Right kidney (tissue), 1 donor: ENCODE measurements around the gene MEGF10.

Source experiments
- DNase-seq: peaks from one replicate; pipeline ENCODE4 v3.0.0-alpha.2; 2016

The MEGF10 gene

DNA sequence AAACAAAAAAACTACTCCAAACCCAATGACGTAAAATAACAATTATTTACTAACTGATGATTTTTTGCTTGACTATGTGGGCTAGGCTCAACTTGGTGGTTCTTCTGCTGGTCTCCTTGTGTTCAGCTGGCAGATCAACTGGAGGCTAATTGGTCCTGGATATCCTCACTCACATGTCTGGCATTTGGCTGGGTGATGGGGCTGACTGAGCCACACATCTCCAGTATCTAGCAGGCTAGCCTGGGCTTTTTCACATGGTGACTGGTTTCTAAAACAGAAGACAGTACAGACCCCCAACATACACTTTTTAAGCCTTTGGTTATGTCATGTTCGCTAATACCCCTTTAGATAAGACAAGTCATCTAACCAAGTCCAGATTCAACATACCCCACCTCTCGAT, 122.1 kb downstream of the MEGF10 start:
- no peak for DNase-seq

DNA sequence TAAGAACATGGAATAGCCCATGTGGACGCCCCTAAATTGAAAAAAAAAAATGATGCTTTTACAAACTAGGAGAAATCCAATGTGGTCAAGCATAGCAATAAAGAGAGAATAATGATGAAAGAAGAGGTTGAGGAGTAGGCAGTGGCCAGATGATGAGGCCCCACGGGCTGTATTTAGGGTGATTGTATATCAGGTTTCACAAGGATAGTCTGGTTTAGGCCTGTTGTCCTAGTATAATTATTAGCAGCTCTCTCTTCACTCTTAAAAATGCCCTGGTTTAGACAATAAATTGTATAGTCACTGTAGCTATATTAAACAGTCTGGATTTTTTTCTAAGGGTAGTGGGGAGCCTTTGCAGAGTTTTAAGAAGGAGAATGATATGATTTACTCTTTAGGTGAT, 124.4 kb downstream of the MEGF10 start:
- no peak for DNase-seq

DNA sequence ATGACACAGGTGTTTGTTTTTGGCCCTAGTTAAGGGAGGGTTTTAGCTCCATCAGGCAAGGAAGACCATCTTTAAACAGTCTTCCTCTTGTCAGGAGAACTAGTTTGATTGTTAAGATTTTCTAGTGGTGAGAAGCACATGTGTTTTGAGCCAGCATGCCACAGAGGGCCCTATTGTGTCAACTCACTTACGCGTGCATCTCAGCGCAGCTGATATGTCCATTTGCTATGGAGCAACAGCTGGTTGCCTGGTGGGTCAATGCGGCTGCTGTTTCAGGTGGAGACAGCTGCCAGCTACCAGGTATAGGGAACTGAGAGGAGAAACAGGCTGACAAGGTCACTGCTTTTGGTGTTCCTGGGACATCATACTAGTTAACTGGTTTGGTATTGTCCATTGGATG, 126.3 kb downstream of the MEGF10 start:
- DNase-seq, result no peak

DNA sequence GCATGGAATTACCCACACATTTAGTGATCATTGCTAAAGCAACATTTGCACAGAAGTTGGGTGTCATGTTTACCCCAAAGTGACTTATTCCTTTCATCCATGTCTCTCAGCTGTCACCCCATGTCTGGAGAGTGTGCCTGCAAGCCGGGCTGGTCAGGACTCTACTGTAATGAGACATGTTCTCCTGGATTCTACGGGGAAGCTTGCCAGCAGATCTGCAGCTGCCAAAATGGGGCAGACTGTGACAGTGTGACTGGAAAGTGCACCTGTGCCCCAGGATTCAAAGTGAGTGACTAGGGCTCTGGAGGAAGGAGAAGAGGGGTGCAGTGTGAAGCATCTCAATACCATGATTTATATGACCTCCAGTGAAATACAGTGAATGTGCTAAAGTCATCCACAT, 126.9 kb downstream of the MEGF10 start:
- DNase-seq, result no peak

DNA sequence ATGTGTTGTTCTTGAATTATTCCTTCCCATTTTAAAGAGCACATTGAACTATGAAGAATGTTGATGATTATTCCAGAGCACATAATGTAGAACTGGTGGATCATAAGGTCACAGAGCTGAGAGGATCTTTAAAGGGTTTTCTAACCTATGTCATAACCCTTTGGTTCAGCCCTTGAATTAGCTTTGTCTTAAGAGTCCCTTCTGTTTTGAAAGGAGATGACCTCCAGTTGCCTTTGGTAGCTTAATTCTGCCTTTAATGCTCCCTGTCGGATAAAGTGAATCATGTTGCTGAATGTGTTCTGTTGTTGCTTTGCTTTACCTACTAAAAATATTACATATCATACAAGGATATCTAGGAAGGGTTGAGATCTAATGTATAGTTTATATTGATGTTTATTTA, 127.8 kb downstream of the MEGF10 start:
- DNase-seq, result no peak

DNA sequence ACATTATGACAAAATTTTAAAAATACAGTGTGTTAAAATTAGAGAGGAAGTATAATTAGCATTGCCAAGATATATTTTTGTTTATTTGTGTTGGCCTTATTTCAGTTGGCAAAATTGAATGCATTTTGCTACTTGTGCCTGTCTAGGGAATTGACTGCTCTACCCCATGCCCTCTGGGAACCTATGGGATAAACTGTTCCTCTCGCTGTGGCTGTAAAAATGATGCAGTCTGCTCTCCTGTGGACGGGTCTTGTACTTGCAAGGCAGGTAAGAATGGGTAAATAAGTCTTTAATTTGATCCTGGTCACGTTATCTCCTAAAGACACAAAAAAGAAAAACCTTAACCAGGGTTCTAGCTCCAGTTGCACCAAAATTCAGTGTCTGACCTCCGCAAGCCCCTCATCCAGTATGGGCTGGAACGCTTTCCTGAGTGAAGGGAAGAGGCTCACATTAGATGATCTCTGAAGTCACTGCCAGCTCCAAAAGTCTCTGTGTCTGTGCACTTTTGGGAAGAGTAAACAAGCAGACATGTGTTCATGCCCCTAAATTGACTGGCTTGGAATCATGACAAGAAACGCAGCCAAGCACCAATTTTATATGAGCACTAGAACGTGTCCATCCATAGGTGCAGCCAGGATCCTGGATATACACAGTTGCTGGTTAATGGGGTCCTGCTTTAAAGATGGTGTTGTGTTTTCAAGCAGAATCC, 128.5 kb downstream of the MEGF10 start:
- DNase-seq, result no peak

DNA sequence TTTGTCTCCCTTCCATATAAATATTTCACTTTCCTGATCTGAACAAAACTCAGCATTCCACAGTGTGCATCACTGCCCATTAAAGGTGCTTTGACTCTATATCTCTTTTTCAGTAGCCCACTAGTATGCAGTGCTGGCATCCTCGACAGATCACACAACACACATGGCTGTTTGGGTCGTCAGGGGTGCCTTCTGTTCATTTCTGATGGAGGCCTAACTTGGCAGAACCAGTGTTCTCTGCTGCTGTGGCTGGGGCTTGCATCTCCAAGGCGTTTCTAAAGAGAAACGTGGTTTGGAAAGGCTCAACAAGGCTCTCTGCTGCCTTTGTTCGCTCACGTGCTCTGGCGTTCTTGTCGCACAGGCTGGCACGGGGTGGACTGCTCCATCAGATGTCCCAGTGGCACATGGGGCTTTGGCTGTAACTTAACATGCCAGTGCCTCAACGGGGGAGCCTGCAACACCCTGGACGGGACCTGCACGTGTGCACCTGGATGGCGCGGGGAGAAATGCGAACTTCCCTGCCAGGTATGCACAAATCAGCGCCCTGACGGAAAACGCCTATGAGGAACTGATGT, 129.2 kb downstream of the MEGF10 start:
- DNase-seq, result no peak

DNA sequence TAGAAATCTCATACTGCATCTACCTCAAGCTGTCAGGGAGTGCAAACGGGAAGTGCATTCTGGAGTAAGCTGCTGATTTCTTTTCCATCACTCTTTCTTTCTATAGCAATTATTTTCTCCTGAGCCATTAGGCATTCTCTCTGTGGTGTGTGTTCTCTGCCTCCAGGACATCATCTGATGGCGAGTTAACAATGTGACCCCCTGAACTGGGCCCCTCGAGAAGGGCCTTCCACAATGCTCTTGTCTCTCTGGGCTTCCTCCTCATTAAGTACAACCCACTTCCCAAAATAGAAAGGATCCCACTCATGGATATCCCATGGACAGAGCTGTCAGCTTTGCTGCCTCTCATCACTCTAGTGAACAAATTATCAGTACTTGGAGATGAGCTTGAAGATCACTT, 130.2 kb downstream of the MEGF10 start:
- no peak for DNase-seq

DNA sequence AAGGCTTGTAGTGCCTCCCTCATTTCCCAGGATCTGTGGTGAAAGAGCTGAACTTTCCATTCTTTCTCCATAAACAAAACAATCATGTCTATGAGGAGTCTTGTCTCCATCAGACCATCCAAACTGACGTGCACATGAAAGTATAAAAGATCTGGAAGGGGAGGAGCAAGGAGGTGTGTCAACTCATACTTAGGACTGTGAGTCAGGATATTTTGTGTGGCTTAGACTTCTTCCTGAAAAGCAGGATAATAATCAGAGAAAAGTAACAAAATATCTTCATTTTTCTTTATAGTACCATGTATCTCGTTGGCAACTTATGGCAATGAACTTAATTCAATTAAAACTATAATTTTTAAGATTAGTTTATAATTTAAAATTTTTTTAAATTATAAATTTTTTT, 130.9 kb downstream of the MEGF10 start:
- no peak for DNase-seq

DNA sequence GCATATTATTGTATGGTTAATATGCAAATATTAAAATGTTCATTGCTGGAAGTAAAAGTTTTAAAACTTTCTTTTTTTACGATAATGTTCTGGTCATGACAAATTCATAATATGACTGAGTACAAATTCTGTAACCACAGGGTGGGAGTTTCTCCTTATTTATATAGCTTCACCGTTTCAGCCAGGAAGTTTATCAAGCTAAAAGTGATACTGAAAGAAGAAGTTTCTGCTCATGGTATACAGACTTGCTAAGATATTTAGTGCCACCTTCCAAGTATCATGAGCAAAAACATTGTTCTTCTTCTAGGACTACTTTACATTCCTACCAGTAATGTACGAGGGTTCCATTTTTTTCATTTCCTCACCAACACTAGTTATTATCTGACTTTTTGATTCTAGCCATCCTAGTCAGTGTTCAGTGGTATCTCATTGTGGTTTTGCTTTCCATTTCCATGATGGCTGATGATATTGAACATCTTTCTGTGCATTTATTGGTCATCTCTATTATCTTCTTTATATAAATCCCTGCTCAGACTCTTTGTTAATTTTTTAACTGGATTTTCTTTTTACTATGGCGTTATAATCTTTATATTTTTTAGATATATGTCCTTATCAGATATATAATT, 132.7 kb downstream of the MEGF10 start:
- DNase-seq, result no peak

DNA sequence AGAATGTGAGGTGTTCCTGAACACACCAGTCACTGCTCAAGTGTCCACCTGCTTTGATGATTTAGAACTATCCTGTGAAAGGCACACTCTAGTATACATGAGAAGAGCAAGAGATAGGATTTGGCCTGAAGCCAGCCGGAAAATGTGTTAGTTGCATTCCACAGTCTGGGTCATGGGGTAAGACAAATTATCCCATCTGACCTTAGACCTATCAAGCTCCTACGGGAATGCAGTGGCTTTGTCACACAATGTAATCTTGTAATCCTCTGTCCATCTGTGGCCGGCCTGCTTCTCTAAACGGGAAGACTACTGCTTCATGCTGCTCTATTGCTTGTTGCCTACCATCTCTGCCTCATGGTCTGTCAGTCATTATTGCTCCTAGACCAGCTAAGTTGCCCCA, 134.4 kb downstream of the MEGF10 start:
- no peak for DNase-seq

DNA sequence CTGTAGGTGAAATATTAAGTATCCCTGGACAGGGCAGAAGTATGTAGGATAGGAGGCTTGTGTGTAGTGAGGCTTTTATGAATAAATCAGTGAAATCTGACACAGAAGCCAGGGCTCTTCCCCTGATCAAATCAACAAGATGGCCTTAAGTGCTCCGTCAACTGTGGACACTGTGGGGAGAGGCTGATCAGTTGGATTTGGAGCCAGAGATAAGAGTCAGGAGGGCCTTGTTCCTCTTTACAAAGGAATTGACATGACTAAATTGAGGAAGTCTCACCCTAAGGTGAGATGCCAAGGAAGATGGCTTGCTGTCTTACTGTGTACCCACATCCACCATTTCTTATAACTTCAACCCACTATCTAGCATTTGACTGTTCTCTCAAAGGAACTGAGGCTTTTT, 135.3 kb downstream of the MEGF10 start:
- no peak for DNase-seq

DNA sequence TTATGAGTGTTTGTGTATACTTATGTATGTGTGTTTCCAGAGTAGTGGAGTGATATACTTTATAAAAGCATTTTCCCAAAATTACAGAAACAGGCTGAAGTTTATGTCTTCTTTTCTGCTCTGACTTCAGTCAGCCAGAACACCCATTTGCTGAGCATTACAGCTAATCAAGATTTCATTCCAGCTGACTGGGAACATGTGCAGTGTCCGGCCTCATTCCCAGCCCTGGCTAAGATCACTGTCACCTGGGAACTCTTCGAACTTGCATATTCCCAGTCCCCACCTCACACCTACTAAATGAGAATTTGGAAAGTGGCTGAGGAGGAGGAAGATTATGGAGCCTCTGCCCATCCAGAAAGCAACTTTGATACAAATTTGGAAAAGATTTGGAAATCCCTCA, 136.1 kb downstream of the MEGF10 start:
- no peak for DNase-seq

DNA sequence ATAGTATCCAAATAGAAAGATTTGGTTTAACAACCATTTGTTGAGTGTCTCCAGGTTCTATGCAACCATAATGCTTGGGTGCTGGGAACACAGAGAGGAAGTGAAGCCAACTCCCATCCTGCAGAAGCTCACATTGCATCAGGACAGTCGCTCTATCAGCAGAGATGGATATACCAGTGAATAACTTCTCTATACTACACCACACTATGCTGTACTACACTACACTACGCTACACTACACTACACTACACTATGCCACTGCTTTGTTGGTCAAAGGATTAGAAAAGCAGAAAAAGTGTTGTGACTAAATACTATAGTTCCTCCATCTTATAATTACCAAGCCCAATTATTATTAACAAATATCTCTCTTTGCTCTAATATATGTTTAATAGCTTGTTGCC, 137.7 kb downstream of the MEGF10 start:
- no peak for DNase-seq

DNA sequence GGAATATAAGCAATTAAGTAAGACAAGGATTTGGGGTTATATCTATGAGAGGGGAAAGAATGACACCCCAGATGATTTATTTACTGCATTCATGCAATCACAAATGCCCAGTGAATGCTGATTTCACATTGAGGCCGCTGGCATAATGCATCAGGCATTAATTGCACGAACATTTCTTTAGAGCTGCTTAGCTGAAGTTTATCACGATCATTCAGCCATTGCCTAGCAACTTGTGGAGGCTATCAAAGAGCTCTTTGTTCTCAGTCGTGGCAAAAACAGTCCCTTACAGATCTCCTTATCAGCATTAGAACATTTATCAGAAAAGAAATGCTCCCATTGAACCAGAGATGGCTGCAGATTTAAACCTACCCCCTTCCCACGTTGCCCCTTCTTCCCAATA, 138.2 kb downstream of the MEGF10 start:
- no peak for DNase-seq

DNA sequence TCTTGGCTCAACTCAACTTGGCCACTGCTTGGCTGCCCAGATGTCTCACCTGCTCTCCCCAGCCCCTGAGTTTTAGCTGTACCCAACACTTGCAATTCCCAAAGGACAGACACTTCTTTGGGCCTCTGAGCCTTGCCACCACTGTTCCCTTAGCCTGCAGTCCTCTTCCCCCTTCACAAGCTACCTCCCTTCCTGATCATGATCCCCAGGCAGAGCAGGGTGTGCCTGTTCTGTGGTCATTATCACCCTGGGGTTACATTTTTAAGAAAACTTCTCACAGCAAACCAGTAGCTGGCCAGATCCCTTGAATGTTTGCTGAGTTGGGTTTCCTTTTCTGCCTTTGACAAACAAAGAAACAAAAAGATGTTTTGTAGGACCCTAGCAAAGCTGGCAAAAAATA, 139.3 kb downstream of the MEGF10 start:
- DNase-seq, result no peak

DNA sequence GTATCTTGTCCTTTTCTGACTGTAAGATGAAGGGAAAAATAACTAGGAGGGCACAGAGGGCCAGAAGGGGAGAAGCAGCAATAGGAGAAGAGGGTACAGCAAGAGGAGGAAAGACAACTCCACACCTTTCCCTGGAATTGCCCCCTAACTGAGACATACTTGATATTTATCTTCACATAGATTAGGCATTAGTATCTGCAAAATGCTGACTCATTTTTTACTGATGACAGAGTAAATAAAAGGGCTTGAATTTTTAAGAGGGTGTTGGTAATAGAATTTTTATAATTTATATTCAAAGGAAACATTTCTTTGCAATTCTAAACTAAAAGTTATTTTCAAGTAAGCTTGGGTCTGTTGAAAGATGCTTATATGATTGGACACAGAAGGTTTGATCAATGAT, 140.0 kb downstream of the MEGF10 start:
- no peak for DNase-seq

DNA sequence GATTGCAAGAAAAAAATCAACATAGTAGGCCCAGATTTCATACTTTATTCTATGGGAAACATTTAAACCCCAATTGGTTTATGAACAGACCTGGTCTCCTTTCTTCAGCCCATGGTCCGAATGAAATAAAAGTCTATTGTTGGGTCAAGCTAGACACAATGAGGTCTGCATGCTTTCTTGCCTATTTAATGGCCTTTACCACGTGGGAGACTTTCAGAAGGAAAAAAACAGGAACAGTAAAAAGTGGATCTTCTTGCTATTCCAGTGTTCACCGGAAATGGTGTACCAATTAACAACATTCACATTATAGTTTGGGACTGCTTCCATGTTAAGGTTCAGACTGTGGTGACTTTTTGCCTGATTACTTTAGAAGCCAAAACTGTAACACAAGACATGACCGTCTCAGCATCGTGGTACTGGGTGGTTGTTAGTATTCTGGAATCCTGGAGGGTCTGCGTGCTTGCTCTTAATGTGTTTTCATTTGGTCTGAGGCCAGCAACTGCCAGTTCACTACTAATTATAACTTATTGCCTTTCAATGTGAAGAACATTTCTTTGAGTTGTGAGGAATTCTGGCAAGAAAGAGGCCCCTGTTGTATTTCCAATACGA, 141.5 kb downstream of the MEGF10 start:
- no peak for DNase-seq

DNA sequence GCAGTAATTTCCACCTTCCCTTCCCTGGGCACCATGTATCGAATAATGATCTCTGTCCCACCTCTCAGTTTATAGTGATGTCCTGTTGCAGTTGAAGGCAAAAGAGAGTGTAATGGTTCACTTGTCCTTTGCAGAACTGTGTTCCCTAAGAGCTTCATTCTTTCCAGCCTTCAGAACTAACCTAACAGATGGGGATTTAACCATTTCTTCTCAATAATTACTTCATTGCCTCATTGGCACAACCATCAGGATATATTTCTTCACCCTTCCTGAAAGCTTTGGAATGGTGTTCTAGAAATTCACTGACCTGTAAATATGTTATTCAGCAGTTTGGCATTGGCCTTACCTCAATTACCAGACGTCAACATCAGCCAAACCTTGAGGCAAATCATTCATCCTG, 142.9 kb downstream of the MEGF10 start:
- DNase-seq, result no peak

DNA sequence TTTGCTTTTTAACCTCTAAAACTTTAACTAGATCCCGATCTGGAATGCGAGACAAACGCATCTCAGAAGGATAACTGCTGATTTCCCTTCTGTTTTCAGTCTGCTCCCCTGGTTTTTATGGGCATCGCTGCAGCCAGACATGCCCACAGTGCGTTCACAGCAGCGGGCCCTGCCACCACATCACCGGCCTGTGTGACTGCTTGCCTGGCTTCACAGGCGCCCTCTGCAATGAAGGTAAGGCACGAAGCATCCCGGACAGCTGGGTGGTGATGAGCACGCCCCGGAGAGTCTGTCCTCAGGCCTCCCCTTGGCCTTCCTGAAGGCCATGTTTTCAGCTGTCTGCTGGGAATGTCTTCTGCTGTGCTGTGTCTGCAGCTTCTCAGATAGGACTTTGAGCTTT, 144.0 kb downstream of the MEGF10 start:
- DNase-seq, result no peak

DNA sequence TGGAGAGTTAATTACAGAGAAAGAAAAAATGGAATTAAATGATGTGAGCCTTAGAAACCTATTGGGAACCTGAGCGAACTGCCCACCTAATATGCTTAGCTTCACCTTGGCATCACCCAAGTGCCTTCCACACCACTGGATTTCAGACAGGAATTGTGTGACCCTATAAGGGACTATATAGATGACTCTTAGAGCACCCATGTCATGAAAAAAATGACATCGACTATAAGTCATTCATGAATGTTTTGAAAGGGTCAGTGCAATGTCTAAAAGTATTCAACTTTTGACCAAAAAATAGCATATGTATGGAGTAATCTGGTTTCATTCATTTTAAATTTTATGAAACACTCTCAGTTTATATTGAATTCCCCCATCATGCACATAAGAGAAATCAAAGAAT, 145.2 kb downstream of the MEGF10 start:
- no peak for DNase-seq

DNA sequence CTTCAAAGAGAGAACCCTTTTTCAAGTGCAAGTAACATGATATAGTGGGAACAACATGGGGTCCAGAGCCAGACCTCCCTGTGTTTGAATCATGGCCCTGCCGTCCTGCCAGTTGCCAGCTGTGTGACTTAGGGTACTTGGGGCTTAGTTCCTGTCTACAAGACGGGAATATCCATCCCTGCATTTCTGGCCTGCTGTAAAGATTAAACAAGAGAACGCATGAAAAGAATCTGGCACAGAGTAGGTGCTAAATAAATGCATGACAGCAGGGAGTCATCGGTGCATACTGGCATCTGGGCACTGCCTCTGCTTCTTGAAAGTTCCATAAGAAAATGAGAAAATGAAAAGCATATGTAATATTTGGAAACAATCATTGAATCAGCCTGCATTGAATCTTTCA, 149.0 kb downstream of the MEGF10 start:
- DNase-seq, result no peak

DNA sequence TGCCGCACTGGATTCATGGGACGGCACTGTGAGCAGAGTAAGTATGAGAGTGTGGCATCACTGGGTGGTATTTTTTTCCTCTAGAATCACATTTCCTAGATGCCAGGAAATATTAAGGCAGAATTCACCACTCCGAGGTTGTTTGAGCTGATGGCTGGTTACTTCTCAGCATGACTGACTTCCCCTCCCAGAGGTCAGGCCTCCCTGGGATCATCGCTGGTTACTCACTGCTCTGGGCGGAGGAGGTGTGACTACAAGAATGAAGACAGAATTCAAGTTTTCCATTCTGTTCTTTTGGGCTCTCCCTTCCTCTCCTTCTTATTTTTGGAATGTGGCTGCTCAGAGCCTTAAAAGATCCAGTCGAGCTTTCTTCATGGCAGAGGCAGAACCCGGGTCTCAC, 150.2 kb downstream of the MEGF10 start:
- DNase-seq, result no peak
